ENCODE results near the gene DIP2C.
"Not testable (repeated sequence)": the region's sequence is repeated elsewhere in the genome, so short reads cannot be mapped to it uniquely, and the experiment has no call there.

Gene DIP2C

DNA sequence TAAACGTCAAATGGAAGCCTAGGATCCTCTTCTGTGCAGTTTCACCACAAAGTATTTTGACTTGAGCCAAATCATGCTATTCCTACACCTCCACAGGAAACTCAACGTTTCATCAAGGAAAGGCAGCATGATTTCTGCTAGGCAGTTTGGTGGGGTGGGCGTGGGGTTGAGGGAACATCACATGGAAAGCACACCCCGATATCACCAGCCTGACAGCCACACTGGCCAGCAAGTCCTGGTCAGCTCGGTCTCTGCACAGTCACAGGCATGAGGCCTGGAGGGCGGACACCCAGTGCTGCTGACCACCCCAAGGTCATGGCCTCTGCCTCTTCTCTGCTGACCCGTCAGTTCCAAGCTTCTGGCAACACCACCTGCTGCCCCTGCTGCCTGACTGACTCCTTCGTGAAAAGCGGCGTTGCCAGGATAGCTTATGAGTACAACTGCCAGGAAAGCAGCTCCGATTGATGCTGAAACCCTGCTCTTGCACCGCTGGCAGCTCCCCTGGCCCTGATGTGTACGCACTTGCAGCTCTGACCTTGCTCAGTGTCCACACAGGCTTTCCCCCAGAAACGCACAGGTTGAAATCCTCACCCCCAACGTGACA is 171.5 kb downstream of the DIP2C start:
- DNase-seq (ENCODE audit: low read depth in 2 of 2) = no peak

GRCh38 chr10:517241-517830 is 172.1 kb downstream of the DIP2C start:
- no peak for DNase-seq (ENCODE audit: low read depth in 2 of 2)

GRCh38 chr10:516764-517163 is 172.7 kb downstream of the DIP2C start:
- DNase-seq (ENCODE audit: low read depth in 2 of 2) = no peak

DNA sequence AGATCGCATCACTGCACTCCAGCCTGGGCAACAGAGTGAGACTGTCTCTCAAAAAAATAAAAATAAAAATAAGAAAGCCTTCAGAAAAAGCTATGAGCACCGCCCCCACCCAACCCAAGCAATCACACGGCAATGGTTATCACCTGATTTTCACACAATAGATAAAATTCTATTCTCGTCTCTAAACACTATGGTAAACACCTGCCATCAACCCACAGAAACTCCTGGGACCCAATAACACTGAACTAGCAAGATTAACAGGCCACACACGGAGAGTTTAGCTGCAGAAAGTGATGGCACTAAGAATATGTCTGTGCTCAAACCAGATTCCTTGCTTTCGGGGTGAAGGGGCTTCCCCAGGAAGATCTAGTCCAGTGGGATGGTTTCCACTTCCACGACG is 173.8 kb downstream of the DIP2C start:
- no peak for DNase-seq (ENCODE audit: low read depth in 2 of 2)

DNA sequence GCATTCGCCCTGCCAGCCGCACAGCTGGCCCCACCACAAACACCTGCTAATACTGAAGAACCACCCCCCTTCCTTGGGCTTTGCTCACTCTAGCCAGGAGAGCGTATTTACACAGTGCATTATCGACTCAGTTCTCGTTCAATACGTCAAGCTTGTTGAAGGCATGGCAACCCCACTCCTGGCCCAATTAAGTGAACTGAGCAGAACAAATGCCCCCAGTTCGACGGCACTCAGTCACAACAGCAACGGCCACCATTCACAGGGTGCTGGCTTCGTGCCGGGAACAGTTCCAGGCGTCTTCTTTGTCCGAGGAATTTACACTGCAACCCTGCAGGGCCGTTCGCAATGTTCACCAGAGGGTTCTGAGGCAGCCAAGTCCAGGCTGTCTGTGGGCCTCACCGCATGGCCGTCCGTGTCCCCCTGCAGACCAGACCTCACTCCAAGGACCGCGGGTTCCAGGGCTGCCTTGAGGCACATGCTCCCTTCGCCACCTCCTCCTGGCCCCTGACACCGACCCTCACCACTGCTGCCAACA is 175.3 kb downstream of the DIP2C start:
- DNase-seq (ENCODE audit: low read depth in 2 of 2) = no peak

GRCh38 chr10:513393-513792 is 176.1 kb downstream of the DIP2C start:
- DNase-seq (ENCODE audit: low read depth in 2 of 2) = no peak

- not testable (repeated sequence) for DNase-seq (ENCODE audit: low read depth in 2 of 2)
These were observed 176.8 kb downstream of the DIP2C start for GRCh38 chr10:512661-513060.

DNA sequence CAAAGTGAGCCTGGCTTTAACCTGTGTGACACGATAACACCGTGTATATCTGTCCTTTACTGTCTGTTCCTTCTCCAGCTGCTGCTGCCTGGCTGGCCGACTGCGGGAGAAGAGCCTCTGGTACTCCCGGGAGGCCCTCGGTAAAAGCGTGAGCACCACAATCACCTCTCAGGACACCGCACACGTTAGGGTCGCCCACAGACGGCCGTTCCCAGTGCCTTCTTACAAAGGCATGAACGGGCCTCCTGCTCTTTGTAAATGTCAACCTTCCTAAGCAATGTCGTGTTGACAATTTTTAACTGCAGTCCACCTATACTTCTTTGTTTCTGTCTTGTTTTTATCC is 177.6 kb downstream of the DIP2C start:
- no peak for DNase-seq (ENCODE audit: low read depth in 2 of 2)

DNA sequence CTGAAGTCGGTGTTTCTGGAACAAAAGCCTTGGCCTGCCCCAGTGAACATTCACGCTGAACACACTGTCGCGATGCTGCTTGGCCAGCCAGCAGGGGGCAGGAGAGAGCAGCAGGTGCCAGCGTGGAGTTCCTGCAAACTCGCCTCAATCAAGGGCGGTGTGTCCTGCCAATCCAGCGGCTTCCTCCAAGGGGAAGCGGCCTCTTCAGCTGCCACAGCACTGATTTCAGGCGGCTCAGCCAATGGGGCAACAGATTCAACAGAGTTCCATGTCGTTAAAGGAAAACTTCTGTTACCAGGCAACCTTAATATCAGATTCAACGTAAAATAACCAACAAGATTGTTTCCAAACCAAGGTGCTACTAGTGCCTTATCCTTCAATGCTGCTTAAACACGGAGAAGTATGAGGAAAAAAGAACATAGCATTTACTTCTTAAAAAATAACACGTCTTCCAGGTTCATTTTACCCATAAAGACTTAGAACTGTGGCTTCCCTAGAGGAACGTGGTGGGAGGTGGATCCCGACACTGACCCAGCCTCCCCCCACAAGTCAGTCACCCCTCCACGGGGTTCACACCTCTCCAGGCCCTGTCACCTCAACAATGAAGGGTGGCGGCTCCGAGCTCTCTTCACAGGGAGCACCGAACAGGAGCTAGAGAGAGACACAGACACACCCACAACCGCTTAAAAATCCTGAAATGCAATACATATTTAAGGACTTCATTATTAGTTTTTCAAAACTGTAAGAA is 178.2 kb downstream of the DIP2C start:
- DNase-seq (ENCODE audit: low read depth in 2 of 2) = peak; percentile 77 to 90

- no peak for DNase-seq (ENCODE audit: low read depth in 2 of 2)
These were observed 179.0 kb downstream of the DIP2C start for GRCh38 chr10:510415-510881.

- DNase-seq (ENCODE audit: low read depth in 2 of 2) = no peak
These were observed 179.9 kb downstream of the DIP2C start for GRCh38 chr10:509361-510102.

DNA sequence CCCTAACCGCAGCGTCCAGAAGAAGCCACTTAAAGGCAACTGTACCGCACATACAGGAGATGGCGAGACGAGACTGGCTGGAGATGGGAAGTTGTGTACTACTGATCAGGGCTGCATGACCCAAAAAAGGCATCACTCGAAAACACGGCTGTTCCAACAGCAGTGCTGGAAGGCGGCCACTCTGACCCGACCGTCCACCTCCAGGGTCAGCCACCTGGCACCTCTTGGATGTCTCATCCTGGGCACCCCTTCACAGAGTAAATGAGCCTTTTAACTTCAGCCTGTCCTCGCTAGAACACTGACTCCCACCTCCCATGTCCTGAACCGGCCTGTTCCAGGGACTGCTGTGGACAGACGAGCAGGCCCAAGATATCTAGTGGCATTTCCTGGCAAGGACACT is 180.7 kb downstream of the DIP2C start:
- no peak for DNase-seq (ENCODE audit: low read depth in 2 of 2)

DNA sequence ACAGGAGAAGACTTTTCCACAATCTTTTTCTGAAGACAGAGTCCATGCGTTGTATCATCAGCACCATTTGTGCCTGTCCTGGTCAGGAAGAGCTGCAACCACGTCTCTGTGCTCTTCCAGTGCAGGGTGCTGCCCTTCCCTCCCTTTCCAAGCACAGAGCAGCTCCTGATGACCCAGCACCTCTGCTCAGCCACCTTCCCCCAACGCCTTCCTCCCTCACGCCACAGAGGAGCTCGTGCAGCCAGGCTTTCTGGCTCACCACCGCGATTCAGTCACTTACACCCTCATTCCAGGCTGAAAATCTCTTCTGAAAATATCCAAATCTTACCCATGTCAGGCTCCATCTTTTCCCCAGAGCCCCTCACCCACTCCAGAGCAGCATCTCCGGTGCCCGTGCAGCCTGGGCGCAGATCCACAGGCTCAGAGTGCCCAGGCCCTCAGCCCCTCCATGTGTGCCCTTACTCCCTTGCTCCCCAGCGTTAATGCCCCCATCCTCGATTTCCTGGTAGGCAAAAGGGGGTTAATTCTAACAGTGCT is 181.5 kb downstream of the DIP2C start:
- DNase-seq (ENCODE audit: low read depth in 2 of 2) = no peak

DNA sequence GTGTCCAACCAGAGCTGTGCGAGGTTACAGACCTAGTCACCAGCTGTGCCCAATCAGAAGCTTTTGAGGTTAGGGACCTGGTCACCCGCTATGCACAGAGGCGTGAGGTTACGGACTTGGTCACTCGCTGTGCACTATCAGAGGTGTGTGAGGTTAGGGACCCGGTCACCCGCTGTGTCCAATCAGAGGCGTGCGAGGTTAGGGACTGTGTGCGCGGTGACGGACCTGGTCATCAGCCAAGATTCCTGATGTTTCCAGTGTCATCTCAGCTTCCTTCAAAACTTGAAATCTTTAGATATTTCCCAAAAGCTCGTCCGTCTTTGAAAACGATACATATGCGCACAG is 182.1 kb downstream of the DIP2C start:
- no peak for DNase-seq (ENCODE audit: low read depth in 2 of 2)

- no peak for DNase-seq (ENCODE audit: low read depth in 2 of 2)
These were observed 182.8 kb downstream of the DIP2C start for GRCh38 chr10:506451-507354.

- DNase-seq (ENCODE audit: low read depth in 2 of 2) = no peak
These were observed 184.0 kb downstream of the DIP2C start for GRCh38 chr10:505419-505818.

- DNase-seq (ENCODE audit: low read depth in 2 of 2) = no peak
These were observed 184.7 kb downstream of the DIP2C start for GRCh38 chr10:504806-505205.

DNA sequence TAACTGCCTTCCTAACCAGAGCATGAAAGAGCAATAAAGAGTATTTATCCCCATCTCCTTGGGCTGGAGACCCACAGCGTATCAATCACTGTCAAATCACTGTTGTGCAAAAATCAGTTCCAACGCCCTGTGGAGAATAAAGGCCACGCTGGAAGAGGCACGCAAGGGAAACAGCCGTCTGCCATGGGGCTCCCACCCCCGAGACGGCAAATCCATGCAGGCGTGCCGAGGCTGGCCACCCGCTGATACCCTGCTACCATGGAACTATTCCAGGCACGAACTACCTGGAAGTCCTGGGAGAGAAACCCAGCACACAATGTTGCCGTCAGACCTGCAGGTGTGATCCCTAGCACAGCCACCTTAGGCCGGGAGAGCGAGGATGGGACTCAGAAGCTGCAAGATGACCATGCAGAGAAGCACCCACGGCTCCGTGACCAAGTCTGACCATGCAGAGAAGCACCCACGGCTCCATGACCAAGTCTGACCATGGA is 185.3 kb downstream of the DIP2C start:
- DNase-seq (ENCODE audit: low read depth in 2 of 2) = no peak

DNA sequence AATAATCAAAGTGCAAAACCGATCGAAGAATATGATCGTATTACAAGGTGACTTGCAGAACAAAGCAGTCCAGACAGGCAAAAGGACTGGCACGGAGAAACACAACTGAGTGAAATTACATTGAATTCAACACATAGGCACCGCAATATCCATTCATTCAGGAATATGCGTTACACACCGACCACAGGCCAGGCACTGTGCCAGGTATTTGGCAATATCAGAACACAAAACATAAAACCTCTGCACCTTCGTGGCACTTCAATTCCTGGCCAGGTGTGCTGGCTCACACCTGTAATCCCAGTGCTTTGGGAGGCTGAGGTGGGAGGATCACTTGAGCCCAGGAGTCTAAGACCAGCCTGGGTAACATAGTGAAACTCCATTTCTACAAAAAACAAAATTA is 187.9 kb downstream of the DIP2C start:
- no peak for DNase-seq (ENCODE audit: low read depth in 2 of 2)

GRCh38 chr10:500876-501275 is 188.6 kb downstream of the DIP2C start:
- DNase-seq (ENCODE audit: low read depth in 2 of 2) = no peak

DNA sequence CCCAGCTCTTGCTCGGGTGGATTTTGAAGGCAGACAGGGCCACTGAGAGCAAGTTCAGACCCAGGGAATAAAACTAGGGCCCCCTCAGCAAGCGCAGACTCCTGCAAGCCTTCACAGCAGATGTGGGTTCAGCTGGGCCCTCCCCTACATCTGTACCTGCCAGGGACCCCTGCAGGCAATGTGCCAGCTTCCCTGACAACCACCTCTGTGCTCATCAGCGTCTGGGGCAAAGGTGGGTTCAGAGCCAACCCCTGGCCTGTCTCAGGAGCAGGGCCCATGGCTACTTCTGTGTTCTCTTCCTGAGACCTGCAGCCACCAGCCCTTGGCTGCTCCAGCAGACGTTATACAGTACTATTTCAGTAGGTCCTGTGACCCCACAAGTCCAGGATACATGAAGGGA is 189.5 kb downstream of the DIP2C start:
- DNase-seq (ENCODE audit: low read depth in 2 of 2) = no peak

Data from stimulated activated CD4-positive, alpha-beta T cell treated with anti-CD3 and anti-CD28 coated beads, Interleukin-4, amount 100 ng/mL, for 48 hours (primary cell).